ENCODE data around the gene CNTNAP2. TPM values are rescaled to one million over a fixed set of nuclear protein-coding genes. Genes with fewer than 3 reads are reported as not detected.

Gene CNTNAP2
- total RNA-seq, 1 experiment from 2014 or later, result 64.5 TPM

GRCh38 chr7:147923841-147924240, 1807.2 kb downstream of the CNTNAP2 start:
- H2BK20ac ChIP-seq (ENCODE audit: low read depth, low read length, poor library complexity, severe bottlenecking), result no peak overlapping the region
- no peak overlapping the region for H3T11ph ChIP-seq (ENCODE audit: low read length)
- no peak overlapping the region for H2BK12ac ChIP-seq (ENCODE audit: insufficient read length, low read depth, low read length)
- no peak overlapping the region for H2BK120ac ChIP-seq (ENCODE audit: low read depth, low read length, poor library complexity, severe bottlenecking)
- Mint-ChIP-seq H3K36me3 (ENCODE audit: insufficient read depth in 1 of 3, low read depth in 3 of 3) (peaks cover 0 to 5% (median 0%) of the 10 kb centered on the region in 3 experiments; a peak in 2 of 7 replicates), H3K27me3 (ENCODE audit: low read depth) (no peaks in the 10 kb centered on the region), H3K27ac (no peak overlapping the region), H3K4me3 (no peak overlapping the region), H3K4me1 (no peaks in the 10 kb centered on the region), H3K9me3 (peaks cover 3 to 5% of the 10 kb centered on the region in 2 experiments; a peak in 4 of 5 replicates)
- no peak overlapping the region for H3K27ac ChIP-seq (ENCODE audit: insufficient read length, low read depth, low read length)
- no peaks in the 10 kb centered on the region for H3K23me2 ChIP-seq (ENCODE audit: insufficient read length, low read depth, low read length, poor library complexity, severe bottlenecking)
- H3K4me1 ChIP-seq (ENCODE audit: insufficient read depth, low read length), result no peaks in the 10 kb centered on the region
- no peak overlapping the region for H2AFZ ChIP-seq (ENCODE audit: low read length)
- WGBS (ENCODE audit: extremely low coverage, insufficient read length, low lambda C conversion rate), result no CpG with 5 or more reads among the region's 3 CpGs
- H2AK5ac ChIP-seq (ENCODE audit: insufficient read length, low read length), result no peak overlapping the region
- no peak overlapping the region for H3K4me2 ChIP-seq (ENCODE audit: insufficient read depth, insufficient read length, low read length)
- peaks cover 3% of the 10 kb centered on the region for H4K20me1 ChIP-seq (ENCODE audit: control insufficient read depth, insufficient read depth, insufficient read length)
- H3K79me1 ChIP-seq (ENCODE audit: insufficient read depth, low read depth, low read length, poor library complexity, severe bottlenecking), result no peaks in the 10 kb centered on the region
- H3K79me2 ChIP-seq (ENCODE audit: insufficient read depth, low read length), result no peaks in the 10 kb centered on the region
- no peak overlapping the region for H3K18ac ChIP-seq (ENCODE audit: insufficient read length, low read depth, low read length)
- no peak overlapping the region for H3K56ac ChIP-seq (ENCODE audit: insufficient read length, low read depth, low read length)
- no peak overlapping the region for H4K91ac ChIP-seq (ENCODE audit: insufficient read length, low read depth, low read length)
- no peak overlapping the region for H2BK15ac ChIP-seq (ENCODE audit: low read depth, low read length)
- no peak overlapping the region for H3K14ac ChIP-seq (ENCODE audit: insufficient read depth, low read length)
- H3K4ac ChIP-seq (ENCODE audit: low read depth, low read length), result no peak overlapping the region
- no peak overlapping the region for H2BK5ac ChIP-seq (ENCODE audit: insufficient read length, low read length)
- H4K8ac ChIP-seq (replicated peaks; ENCODE audit: insufficient read length, low read depth, low read length), result no peak overlapping the region
- no peak for DNase-seq
- H3K9me3 ChIP-seq (ENCODE audit: control insufficient read depth, low read depth, low read length), result no peaks in the 10 kb centered on the region
- no peak overlapping the region for H4K5ac ChIP-seq (ENCODE audit: insufficient read length, low read depth, low read length)
- TF ChIP-seq, protein P1, sequence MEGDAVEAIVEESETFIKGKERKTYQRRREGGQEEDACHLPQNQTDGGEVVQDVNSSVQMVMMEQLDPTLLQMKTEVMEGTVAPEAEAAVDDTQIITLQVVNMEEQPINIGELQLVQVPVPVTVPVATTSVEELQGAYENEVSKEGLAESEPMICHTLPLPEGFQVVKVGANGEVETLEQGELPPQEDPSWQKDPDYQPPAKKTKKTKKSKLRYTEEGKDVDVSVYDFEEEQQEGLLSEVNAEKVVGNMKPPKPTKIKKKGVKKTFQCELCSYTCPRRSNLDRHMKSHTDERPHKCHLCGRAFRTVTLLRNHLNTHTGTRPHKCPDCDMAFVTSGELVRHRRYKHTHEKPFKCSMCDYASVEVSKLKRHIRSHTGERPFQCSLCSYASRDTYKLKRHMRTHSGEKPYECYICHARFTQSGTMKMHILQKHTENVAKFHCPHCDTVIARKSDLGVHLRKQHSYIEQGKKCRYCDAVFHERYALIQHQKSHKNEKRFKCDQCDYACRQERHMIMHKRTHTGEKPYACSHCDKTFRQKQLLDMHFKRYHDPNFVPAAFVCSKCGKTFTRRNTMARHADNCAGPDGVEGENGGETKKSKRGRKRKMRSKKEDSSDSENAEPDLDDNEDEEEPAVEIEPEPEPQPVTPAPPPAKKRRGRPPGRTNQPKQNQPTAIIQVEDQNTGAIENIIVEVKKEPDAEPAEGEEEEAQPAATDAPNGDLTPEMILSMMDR (conservative IDR thresholded peaks at IDR 0.05), result no peak
- no peak overlapping the region for H3K9ac ChIP-seq (ENCODE audit: extremely low read depth, insufficient read length, low read length)
- no peaks in the 10 kb centered on the region for H3K27me3 ChIP-seq (ENCODE audit: insufficient read depth, low read length)
- H3K23ac ChIP-seq (ENCODE audit: insufficient read length, low read depth, low read length), result no peak overlapping the region
